Ammon's horn (tissue), 1 donor: ENCODE results near the gene IMPDH1.
A peak's percentile ranks its signal among the peaks of the same experiment; 100 is the strongest.

Experiments
- DNase-seq: peaks from one replicate; pipeline ENCODE4 v3.0.0-alpha.2; 2016; ENCODE audit warnings: low spot score

The IMPDH1 gene

GRCh38 chr7:128405471-128406313 is 4.1 kb downstream of the IMPDH1 start:
- DNase-seq, result no peak

GRCh38 chr7:128404886-128405470 is 4.8 kb downstream of the IMPDH1 start:
- DNase-seq, result no peak

GRCh38 chr7:128404143-128404681 is 5.6 kb downstream of the IMPDH1 start:
- no peak for DNase-seq

- DNase-seq, result no peak
These were observed 6.1 kb downstream of the IMPDH1 start for GRCh38 chr7:128403676-128404075.

- no peak for DNase-seq
These were observed 7.4 kb downstream of the IMPDH1 start for GRCh38 chr7:128402356-128402755.

- DNase-seq, result no peak
These were observed 9.2 kb downstream of the IMPDH1 start for GRCh38 chr7:128400566-128400965.

GRCh38 chr7:128399991-128400390 is 9.8 kb downstream of the IMPDH1 start:
- no peak for DNase-seq

GRCh38 chr7:128398841-128399135 is 11.0 kb downstream of the IMPDH1 start:
- no peak for DNase-seq

- peak; percentile 64 for DNase-seq
These were observed 11.6 kb downstream of the IMPDH1 start for GRCh38 chr7:128398016-128398840.

GRCh38 chr7:128396357-128396756 is 13.4 kb downstream of the IMPDH1 start:
- DNase-seq, result no peak

GRCh38 chr7:128395748-128396147 is 14.0 kb downstream of the IMPDH1 start:
- DNase-seq, result no peak

- DNase-seq, result no peak
These were observed 14.8 kb downstream of the IMPDH1 start for GRCh38 chr7:128394904-128395496.

- no peak for DNase-seq
These were observed 16.1 kb downstream of the IMPDH1 start for GRCh38 chr7:128393526-128394330.

- DNase-seq, result no peak
These were observed 17.1 kb downstream of the IMPDH1 start for GRCh38 chr7:128392446-128393327.

GRCh38 chr7:128391805-128392204 is 18.0 kb downstream of the IMPDH1 start:
- no peak for DNase-seq

GRCh38 chr7:128390871-128391565 is 18.8 kb downstream of the IMPDH1 start:
- no peak for DNase-seq

GRCh38 chr7:128389618-128390329 is 20.0 kb downstream of the IMPDH1 start:
- no peak for DNase-seq

- DNase-seq, result no peak
These were observed 20.6 kb downstream of the IMPDH1 start for GRCh38 chr7:128389085-128389617.

GRCh38 chr7:128388145-128388485 is 21.7 kb downstream of the IMPDH1 start:
- no peak for DNase-seq
